HepG2 (cell line): ENCODE results near the gene THOC1. TPM values are rescaled to one million over a fixed set of nuclear protein-coding genes. Genes with fewer than 3 reads are reported as not detected.

Experiments
- ATAC-seq: fragments of 200-7000 bp; cut with Tn5 transposase; 3 replicates; pipeline ENCODE4 v1.9.1; 2020; ENCODE audit warnings: mild to moderate bottlenecking, moderate library complexity
- BruUV-seq: library from RNA; stranded (reverse); fragments of 400-500 nt; replicated peaks from 2 replicates; lab custom pipeline; 2021; lab: Mats Ljungman, UMichigan
- CTCF ChIA-PET: fragments of 300-600 bp; formaldehyde crosslinking; extraction: SDS; loops from one replicate; lab custom pipeline; 2021; ENCODE audit warnings: low total read pairs, inconsistent platforms, low intra/inter-chr PET ratio; lab: Yijun Ruan, JAX
- POLR2A ChIA-PET: fragments of 350-600 bp; sonication (Branson Sonifier 250); formaldehyde crosslinking; loops from one replicate; lab custom pipeline; 2020; ENCODE audit warnings: antibody characterized with exemption, inconsistent platforms; lab: Yijun Ruan, JAX
- DNase-seq: peaks from one replicate; pipeline ENCODE4 v3.0.0-alpha.2; 2015; ENCODE audit warnings: low spot score
- FAIRE-seq: peaks from 3 replicates; lab custom pipeline; 2011; peaks lifted over from hg19 to GRCh38; lab: Jason Lieb, UNC
- H2AFZ ChIP-seq: one replicate; pipeline ENCODE4 v1.6.1; 2011; ENCODE audit warnings: low read length, inconsistent platforms
- H3K27ac ChIP-seq: fragments of 300-600 bp; 3 replicates; pipeline ENCODE4 v1.8.0; 2011; ENCODE audit warnings: mixed run types, mild to moderate bottlenecking, mixed read lengths, low read length, inconsistent platforms; ENCODE audit not compliant: insufficient read depth; ENCODE audit errors: extremely low read length
- H3K27me3 ChIP-seq, 2 experiments: fragments of 200-600 bp in 1 of 2; 2 replicates in 1 of 2; 3 replicates in 1 of 2; pipeline versions ENCODE4 v1.6.0 to v1.8.0; 2011; ENCODE audit warnings: low read length in 2 of 2, mild to moderate bottlenecking in 2 of 2, moderate library complexity in 2 of 2, inconsistent platforms in 1 of 2; ENCODE audit not compliant: insufficient read depth in 2 of 2, control insufficient read depth in 1 of 2
- H3K36me3 ChIP-seq, 2 experiments: fragments of 200-600 bp in 1 of 2; replicated peaks in 1 of 2; 2 replicates in 1 of 2; 3 replicates in 1 of 2; pipeline versions ENCODE4 v1.5.1 to v1.8.0; 2011; ENCODE audit warnings: low read length in 2 of 2, inconsistent platforms in 1 of 2; ENCODE audit not compliant: insufficient read depth in 2 of 2, control insufficient read depth in 1 of 2
- H3K4me1 ChIP-seq: 2 replicates; pipeline ENCODE4 v1.5.1; 2012; ENCODE audit warnings: low read length, inconsistent platforms; ENCODE audit not compliant: insufficient read depth
- H3K4me2 ChIP-seq: 2 replicates; pipeline ENCODE4 v1.6.0; 2011; ENCODE audit warnings: low read depth, low read length, inconsistent platforms
- H3K4me3 ChIP-seq, 3 experiments: fragments of 200-600 bp in 1 of 3; sonication (generic), shearing (Covaris generic) in 1 of 3; replicated peaks in 1 of 3; 2 replicates each; pipeline ENCODE4 v1.5.1; 2011 to 2016; ENCODE audit warnings: low read length in 3 of 3, inconsistent platforms in 2 of 3, low read depth in 2 of 3, mild to moderate bottlenecking in 2 of 3, control low read depth in 1 of 3, mixed read lengths in 1 of 3; ENCODE audit not compliant: insufficient read depth in 1 of 3
- H3K79me2 ChIP-seq: one replicate; pipeline ENCODE4 v1.6.1; 2011; ENCODE audit warnings: low read length, inconsistent platforms; ENCODE audit not compliant: insufficient read depth
- H3K9ac ChIP-seq: 2 replicates; pipeline ENCODE4 v1.6.0; 2011; ENCODE audit warnings: mild to moderate bottlenecking, low read depth, low read length, inconsistent platforms; ENCODE audit not compliant: insufficient read depth
- H3K9me3 ChIP-seq: 2 replicates; pipeline ENCODE4 v1.5.1; 2012; ENCODE audit warnings: mild to moderate bottlenecking, low read length
- H4K20me1 ChIP-seq: 2 replicates; pipeline ENCODE4 v1.6.0; 2011; ENCODE audit warnings: inconsistent platforms, mild to moderate bottlenecking, low read length, moderate library complexity; ENCODE audit not compliant: insufficient read depth
- CBFB ChIP-seq: sonication (generic); formaldehyde crosslinking; IDR thresholded peaks from 2 replicates; pipeline ENCODE4 v1.4.0; 2020; ENCODE audit warnings: missing genetic modification reagents
- FLYWCH1 ChIP-seq: sonication (generic); formaldehyde crosslinking; IDR thresholded peaks from 2 replicates; pipeline ENCODE4 v1.8.1; 2023; ENCODE audit warnings: mild to moderate bottlenecking, missing genetic modification reagents
- GZF1 ChIP-seq: sonication (generic); formaldehyde crosslinking; IDR thresholded peaks from 2 replicates; pipeline ENCODE4 v1.5.1; 2020; ENCODE audit warnings: mild to moderate bottlenecking, missing genetic modification reagents
- KLF11 ChIP-seq: IDR thresholded peaks from 2 replicates; pipeline ENCODE4 v1.6.1; 2016; ENCODE audit warnings: missing compliant biosample characterization
- KLF6 ChIP-seq: IDR thresholded peaks from 2 replicates; pipeline ENCODE4 v1.8.0; 2016; ENCODE audit warnings: missing biosample characterization, missing genetic modification reagents
- POGZ ChIP-seq: sonication (generic); formaldehyde crosslinking; IDR thresholded peaks from 2 replicates; pipeline ENCODE4 v1.4.0; 2020; ENCODE audit warnings: mild to moderate bottlenecking, missing genetic modification reagents
- POLR2AphosphoS5 ChIP-seq: IDR thresholded peaks from 2 replicates; pipeline ENCODE4 v1.6.1; 2012; ENCODE audit warnings: low read depth, low read length
- SIN3A ChIP-seq: IDR thresholded peaks from 2 replicates; pipeline ENCODE4 v1.6.1; 2011; ENCODE audit warnings: low read depth, mild to moderate bottlenecking, control low read depth, low read length, borderline replicate concordance
- SNAPC2 ChIP-seq: sonication (generic); formaldehyde crosslinking; IDR thresholded peaks from 2 replicates; pipeline ENCODE4 v1.8.1; 2022; ENCODE audit warnings: mild to moderate bottlenecking, missing genetic modification reagents
- SRY ChIP-seq: sonication (generic); formaldehyde crosslinking; IDR thresholded peaks from 2 replicates; pipeline ENCODE4 v1.8.0; 2022; ENCODE audit warnings: mild to moderate bottlenecking, missing genetic modification reagents
- TERF1 ChIP-seq: sonication (generic); formaldehyde crosslinking; IDR thresholded peaks from 2 replicates; pipeline ENCODE4 v1.8.0; 2022; ENCODE audit warnings: mild to moderate bottlenecking, missing genetic modification reagents, moderate library complexity
- TIGD3 ChIP-seq: sonication (generic); formaldehyde crosslinking; IDR thresholded peaks from 2 replicates; pipeline ENCODE4 v1.5.1; 2020; ENCODE audit warnings: mild to moderate bottlenecking, missing genetic modification reagents, borderline replicate concordance
- ZBTB43 ChIP-seq: sonication (generic); formaldehyde crosslinking; conservative IDR thresholded peaks from 2 replicates; pipeline ENCODE4 v1.4.0; 2020; ENCODE audit warnings: missing genetic modification reagents
- ZBTB8A ChIP-seq: sonication (generic); formaldehyde crosslinking; IDR thresholded peaks from 2 replicates; pipeline ENCODE4 v1.4.0; 2020; ENCODE audit warnings: mild to moderate bottlenecking, low read depth, missing genetic modification reagents, borderline replicate concordance
- ZC3H4 ChIP-seq: sonication (generic); formaldehyde crosslinking; IDR thresholded peaks from 2 replicates; pipeline ENCODE4 v1.4.0; 2020; ENCODE audit warnings: missing genetic modification reagents, borderline replicate concordance
- ZFX ChIP-seq: sonication (generic); formaldehyde crosslinking; IDR thresholded peaks from 2 replicates; pipeline ENCODE4 v1.4.0; 2020; ENCODE audit warnings: mild to moderate bottlenecking, low read depth, missing genetic modification reagents, moderate library complexity
- ZMYM4 ChIP-seq: sonication (generic); formaldehyde crosslinking; IDR thresholded peaks from 2 replicates; pipeline ENCODE4 v1.8.1; 2023; ENCODE audit warnings: mild to moderate bottlenecking, missing genetic modification reagents
- ZNF138 ChIP-seq: sonication (generic); formaldehyde crosslinking; IDR thresholded peaks from 2 replicates; pipeline ENCODE4 v1.5.0; 2020; ENCODE audit warnings: mild to moderate bottlenecking, low read depth, missing genetic modification reagents
- ZNF512 ChIP-seq: sonication (generic); formaldehyde crosslinking; IDR thresholded peaks from 2 replicates; pipeline ENCODE4 v1.4.0; 2020; ENCODE audit warnings: mild to moderate bottlenecking, missing genetic modification reagents
- ZNF691 ChIP-seq: sonication (generic); formaldehyde crosslinking; IDR thresholded peaks from 2 replicates; pipeline ENCODE4 v1.4.0; 2020; ENCODE audit warnings: missing genetic modification reagents, low read depth, mild to moderate bottlenecking, borderline replicate concordance
- WGBS: methylation state at CpG from one replicate; pipeline ENCODE4 v1.1.6; 2017; ENCODE audit warnings: low lambda C conversion rate; 5-methylcytosine and 5-hydroxymethylcytosine counted together
- in situ Hi-C: cut with HindIII; loops from 2 replicates; pipeline ENCODE4 v1.10.0; 2017; ENCODE audit warnings: low pct_unique_long_range_greater_than_20kb; ENCODE audit not compliant: extremely low pct_ligation_motif_present
- intact Hi-C: fragments of 100-400 bp; cut with micrococcal nuclease; formaldehyde crosslinking; loops from one replicate; pipeline ENCODE4 v1.10.0; 2022; ENCODE audit not compliant: unreplicated experiment
- polyA plus RNA-seq, 8 experiments: library from polyadenylated mRNA; depleted of rRNA in 3 of 8; stranded (reverse) in 7 of 8; unstranded in 1 of 8; fragments of >200 nt; fragmentation: Illumina TruSeq in 4 of 8; extraction: Trizol in 4 of 8; gene quantifications; 2 replicates each; pipeline versions ENCODE4 v1.2.1 to v1.2.3, GENCODE V29; 2011 to 2016; ENCODE audit warnings: low read depth in 4 of 8, missing spikeins in 1 of 8, mixed read lengths in 1 of 8; ENCODE audit not compliant: insufficient read depth in 1 of 8
- total RNA-seq, 5 experiments: library from RNA; depleted of rRNA; stranded (reverse); fragments of >200 nt; fragmentation: Illumina TruSeq; extraction: Trizol; gene quantifications; 2 replicates each; pipeline ENCODE4 v1.2.3, GENCODE V29; 2016; ENCODE audit warnings: low read depth in 1 of 5

Gene THOC1
- total and polyA plus RNA-seq, 2 of the 13 experiments (the other 11 are each of a cell fraction or from before 2014, with no cell fraction given), result 40.6 to 56.7 TPM

GRCh38 chr18:231563-231962 is 36.3 kb downstream of the THOC1 start (continued):
- no peak for TF ChIP-seq TERF1 (CRISPR knock-in tag)
- no peak for TF ChIP-seq POGZ
- TF ChIP-seq ZBTB43 (CRISPR knock-in tag), result no peak
- TF ChIP-seq TIGD3, result no peak
- no peak for TF ChIP-seq ZNF138 (CRISPR knock-in tag)
- TF ChIP-seq ZNF691 (CRISPR knock-in tag), result no peak
- no peak for TF ChIP-seq FLYWCH1 (CRISPR knock-in tag)
- TF ChIP-seq, all 625 proteins: peak for 0

- ATAC-seq (no peak), FAIRE-seq (no peak), DNase-seq (no peak)
- 100% methylated on average over 1 of the region's 1 CpG for WGBS
- ChIA-PET POLR2A (no interaction called here), CTCF (no interaction called here)
- H3K4me2 ChIP-seq, result no peak overlapping the region
- H3K4me3 ChIP-seq, result no peak overlapping the region
- no peak overlapping the region for H3K27ac ChIP-seq
- no peaks in the 10 kb centered on the region for H3K27me3 ChIP-seq
- intact Hi-C loops (no loop called here), in situ Hi-C loops (no loop called here)
- H3K4me1 ChIP-seq, result no peaks in the 10 kb centered on the region
- peaks cover 8 to 45% of the 10 kb centered on the region in 2 experiments; a peak in 4 of 5 replicates for H3K36me3 ChIP-seq
- H2AFZ ChIP-seq, result no peak overlapping the region
- no peaks in the 10 kb centered on the region for H3K9me3 ChIP-seq
- H4K20me1 ChIP-seq, result no peaks in the 10 kb centered on the region
- H3K9ac ChIP-seq, result no peak overlapping the region
- no TSS peak for BruUV-seq
- H3K79me2 ChIP-seq, result no peaks in the 10 kb centered on the region
- no peak for TF ChIP-seq SIN3A
- no peak for TF ChIP-seq CBFB
- no peak for TF ChIP-seq ZC3H4 (CRISPR knock-in tag)
- no peak for TF ChIP-seq ZNF512 (CRISPR knock-in tag)
- no peak for TF ChIP-seq ZMYM4 (CRISPR knock-in tag)
- TF ChIP-seq ZFX (CRISPR knock-in tag), result no peak
- TF ChIP-seq POLR2AphosphoS5, result no peak
- TF ChIP-seq GZF1, result no peak
- no peak for TF ChIP-seq SNAPC2 (CRISPR knock-in tag)
- no peak for TF ChIP-seq SRY
- no peak for TF ChIP-seq KLF6
- no peak for TF ChIP-seq ZBTB8A
- TF ChIP-seq KLF11, result no peak
Measured at GRCh38 chr18:228586-228985, 39.3 kb downstream of the THOC1 start.
